GM18870 (cell line): Measurements from ENCODE around the gene PPP1R14C.
"Not testable (repeated sequence)": the region's sequence is repeated elsewhere in the genome, so short reads cannot be mapped to it uniquely, and the experiment has no call there.

Source experiments
- ATAC-seq: cut with Tn5 transposase; IDR thresholded peaks from one replicate; pipeline ENCODE4 v1.9.1; 2021; ENCODE audit warnings: moderate library complexity; ENCODE audit not compliant: unreplicated experiment

Gene PPP1R14C

DNA sequence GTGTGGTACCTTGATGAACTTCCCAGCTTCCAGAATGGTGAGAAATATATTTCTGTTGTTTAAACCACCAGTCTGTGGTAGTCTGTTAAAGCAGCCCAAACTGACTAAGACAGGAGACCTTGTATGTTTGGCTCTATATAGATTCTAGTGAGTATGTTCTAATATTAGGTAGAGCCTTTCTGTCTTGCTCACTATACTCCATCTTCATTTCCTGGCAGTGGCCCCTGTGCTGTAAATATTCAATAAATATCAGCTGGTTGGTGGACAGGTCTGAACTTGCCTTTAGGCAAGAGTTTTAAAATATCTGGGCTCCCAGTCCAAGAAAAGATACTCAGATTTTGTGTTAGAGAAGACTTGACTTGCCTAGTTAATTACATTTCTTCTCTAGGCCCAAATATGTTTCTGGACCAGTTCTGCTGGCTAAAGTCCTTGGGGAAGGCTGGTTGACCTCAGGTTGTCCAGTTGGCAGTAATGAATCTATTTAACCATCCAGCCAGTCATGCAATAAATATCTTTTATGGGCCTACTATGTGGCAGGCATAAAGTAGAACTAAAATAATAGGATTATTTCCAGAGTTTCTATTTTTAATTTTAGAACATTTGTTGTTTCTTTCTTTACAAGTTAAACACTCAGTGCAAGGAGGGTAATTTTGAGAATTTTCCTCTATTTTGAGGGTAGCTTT, 22.3 kb downstream of the PPP1R14C start:
- ATAC-seq, result no peak

DNA sequence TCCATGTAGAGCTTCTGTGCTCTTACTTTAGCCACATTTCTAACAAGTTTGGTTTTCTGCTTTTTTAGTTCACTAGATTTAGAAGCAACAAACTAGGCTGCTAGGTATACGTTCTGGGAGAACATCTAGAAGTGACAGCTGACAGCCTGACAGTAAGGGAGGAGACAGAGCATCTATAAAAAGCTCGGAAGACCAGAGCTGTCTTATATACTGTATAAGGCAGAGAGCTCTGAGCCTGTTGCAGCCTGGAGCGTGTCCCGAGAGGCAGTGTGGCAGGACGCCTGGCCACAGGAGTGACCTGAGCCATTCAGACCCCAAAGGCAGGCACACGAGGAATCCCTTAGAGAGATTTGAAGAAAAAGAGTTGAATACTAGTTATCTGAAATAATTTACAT, 24.6 kb downstream of the PPP1R14C start:
- ATAC-seq, result no peak

DNA sequence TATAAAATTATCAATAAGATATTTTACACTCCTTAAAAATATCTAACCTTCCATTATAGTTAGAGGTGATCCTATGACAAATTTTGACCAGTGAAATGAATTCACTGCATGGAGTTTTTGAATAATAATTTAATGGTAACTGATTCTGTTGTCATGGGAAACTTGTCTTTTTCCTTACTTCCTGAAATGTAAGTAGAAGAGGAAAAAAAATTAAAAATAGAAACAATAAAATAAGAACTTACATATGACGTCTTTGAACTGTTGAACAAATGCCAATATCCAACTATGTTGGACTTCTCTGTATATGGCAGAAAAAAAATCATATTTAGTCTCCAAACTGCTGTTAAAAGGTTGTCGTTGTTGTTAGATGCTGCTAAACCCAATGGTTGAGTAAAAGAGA, 26.3 kb downstream of the PPP1R14C start:
- no peak for ATAC-seq

DNA sequence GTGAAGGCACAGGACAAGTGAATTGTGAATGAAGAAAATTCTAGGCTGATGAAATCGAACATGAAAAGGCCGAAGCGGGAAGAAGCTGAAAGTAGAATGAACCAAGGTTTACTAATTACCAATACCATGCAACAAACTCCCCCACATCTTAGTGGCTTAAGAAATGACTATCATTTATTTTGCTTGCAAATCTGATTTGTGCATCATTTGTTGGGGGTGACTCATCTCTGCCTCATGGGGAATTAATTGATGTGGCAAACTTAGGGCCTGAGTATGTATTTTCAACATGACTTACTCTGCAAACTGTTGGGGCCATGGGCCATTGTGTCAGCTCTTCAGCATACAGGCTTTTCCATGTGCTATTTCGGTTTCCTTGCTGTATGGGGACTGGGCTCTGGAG, 26.8 kb downstream of the PPP1R14C start:
- no peak for ATAC-seq

DNA sequence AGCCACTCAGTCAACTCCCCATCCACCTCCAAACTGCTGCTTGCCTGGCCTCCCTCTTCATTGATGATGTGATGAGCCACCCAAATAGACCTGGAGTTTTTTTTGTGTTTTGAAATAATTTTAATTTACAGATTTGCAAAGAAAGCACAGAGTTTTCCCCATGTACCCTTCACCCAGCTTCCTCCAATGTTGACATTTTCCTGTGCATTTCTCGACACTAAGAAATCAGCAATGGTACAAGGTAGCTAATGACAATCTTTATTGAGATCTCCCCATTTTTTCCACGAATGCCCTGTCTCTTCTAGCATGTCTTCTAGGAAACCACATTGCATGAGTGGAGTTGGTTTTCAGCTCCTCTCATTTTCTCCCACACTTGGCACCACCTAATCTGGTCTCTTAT, 30.1 kb downstream of the PPP1R14C start:
- ATAC-seq, result no peak

DNA sequence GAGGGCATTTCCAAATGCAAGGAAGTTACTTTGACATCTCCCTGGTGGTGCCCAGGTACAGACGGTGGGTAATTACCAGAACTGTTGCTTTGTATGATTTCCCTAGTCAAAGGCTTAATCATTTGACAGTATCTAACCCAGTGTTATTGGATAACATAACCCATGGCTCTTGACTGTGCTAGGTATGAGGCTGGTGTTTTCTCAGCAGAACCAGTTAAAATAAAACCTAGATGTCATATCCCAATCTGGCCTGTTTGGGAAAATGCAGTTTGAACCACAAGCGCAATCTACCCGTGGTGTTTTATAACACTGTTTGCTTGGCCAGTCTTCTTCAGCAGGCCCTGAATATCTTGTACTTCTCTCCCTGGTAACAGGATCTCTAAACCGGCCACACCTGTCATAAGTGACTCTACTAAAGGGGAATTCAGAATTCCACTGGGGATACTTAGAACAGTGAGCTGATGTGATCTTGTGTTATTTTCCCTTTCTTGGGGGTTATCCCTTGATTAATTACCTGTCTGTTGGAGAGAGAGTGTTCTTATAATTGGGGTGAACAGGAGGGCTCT, 32.8 kb downstream of the PPP1R14C start:
- ATAC-seq, result no peak

DNA sequence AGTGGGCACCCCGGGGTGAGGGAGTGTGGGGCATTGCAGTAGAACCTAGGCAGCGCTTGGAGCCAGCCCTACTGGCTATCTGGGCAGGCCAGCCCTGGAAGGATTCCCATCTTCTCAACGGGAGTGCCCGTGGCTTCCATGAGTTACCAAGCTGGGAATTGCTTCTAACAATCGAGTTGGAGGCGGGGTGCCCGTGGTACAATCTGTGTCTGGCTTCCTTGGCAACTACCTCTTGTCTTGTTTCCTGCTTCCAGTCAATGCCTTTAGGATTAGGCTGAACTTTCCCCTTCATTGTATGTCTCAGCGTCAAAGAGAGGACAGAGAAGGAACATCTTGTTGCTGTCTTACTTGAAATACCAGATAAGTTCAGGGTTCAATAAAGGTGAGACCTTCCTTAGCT, 33.3 kb downstream of the PPP1R14C start:
- no peak for ATAC-seq

DNA sequence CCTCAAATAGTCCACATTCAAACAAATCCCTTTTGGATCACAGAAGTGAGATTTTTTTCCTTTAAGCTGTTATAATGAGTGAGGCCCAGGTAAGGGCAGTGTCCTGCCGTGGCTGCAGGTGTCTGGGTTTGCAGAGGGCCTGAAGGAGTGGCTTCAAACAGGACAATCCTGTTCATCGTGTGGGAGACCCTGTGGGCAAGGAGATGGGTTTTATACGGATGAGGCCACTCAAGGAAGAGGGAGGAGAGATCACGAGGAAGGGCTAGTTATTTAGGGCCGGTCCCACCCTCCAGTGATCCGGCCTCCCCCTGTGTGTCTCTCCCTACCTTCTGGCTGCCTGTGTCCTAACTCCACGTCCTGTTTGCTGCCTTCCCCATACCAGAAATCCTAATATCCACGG, 33.8 kb downstream of the PPP1R14C start:
- ATAC-seq, result no peak

DNA sequence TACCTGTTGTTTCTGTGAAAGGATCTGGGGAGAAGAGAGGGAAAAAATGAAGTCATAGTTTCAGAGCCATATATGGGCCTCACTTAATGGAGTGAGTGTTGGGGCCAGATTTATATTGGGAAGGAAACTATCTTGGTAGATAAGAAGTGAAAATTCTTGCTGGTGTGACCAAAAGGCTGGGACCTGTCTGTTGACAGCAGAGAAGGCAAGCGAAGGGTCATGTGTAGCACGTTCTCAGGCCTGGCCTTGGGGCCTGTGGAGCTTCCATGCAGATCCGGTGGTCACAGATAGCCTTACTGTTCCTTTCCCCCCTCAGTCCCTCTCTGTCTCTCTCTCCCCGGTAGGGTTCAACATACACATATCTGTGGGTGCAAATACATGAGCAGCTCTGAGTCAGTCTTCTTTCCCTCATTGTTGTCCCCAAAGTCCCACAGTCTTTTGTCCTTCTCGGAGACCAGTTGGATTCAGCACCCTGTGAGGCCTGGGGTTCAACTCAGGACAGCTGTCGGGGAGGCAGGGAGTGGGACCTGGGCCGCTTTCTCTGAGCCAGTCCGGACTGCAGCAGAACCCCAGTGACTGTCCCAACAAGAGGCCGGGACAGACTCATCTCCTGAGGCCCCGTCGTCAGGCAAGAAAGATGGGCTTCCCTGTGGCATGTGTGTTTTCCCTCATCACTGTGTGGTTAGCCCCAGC, 34.6 kb downstream of the PPP1R14C start:
- no peak for ATAC-seq

DNA sequence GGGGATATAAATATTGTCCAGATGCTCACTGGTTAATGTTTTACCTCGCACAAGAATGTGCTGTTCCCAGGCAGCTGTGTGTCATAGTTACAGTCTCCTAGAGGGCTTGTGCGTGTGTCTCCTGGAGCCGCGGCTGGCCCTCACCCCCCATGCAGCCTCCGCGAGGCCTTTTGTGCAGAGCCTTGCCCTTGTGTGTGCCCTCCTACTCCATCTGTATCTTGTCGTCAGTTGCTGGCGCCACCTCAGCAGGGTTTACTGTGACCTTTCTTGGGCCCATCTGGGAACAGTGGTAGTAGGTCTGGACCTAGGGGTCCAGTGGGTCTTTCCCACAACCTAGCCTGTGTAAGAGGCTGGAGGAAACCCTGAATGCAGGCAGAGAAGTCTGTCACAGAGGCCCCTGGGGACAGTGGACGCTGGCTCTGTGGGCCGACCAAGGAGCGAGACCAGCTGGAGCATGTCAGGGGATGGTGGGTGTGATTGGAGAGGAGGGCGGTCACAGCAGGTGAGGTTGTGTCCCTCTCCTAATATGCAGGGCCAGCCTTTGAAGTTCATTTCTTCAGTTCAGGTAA, 35.2 kb downstream of the PPP1R14C start:
- ATAC-seq, result no peak

DNA sequence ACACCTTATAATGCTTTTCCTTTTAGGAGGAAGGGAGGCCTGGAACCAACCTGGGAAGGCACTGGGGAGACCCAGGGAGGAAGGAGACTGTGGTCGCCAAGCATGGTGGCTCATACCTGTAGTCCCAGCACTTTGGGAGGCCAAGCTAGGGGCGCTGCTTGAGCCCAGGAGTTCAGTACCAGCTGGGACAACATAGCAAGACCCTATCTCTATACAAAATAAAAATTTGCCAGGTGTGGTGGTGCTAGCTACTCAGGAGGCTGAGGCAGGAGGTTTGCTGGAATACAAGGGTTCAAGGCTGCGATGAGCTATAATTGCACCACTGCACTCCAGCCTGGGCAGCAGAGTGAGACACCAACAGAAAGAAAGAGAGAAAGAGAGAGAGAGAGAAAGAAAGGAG, 36.2 kb downstream of the PPP1R14C start:
- ATAC-seq, result no peak

DNA sequence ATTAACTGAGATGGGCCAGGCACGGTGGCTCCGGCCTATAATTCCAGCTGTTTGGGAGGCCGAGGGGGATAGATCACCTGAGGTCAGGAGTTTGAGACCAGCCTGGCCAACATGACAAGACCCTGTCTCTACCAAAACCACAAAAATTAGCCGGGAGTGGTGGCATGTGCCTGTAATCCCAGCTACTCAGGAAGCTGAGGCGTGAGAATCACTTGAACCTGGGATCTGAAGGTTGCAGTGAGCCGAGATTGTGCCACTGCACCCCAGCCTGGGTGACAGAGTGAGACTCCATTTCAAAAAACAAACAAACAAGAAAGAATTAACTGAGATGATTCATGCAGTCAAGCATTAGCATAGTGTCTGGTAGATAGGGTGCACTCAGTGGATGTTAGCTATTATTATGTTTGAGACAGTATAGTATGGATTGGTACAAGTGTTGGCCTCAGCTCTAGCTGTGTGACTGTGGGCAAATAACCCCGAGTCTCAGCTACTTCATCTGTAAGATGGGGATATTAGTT, 37.1 kb downstream of the PPP1R14C start:
- not testable (repeated sequence) for ATAC-seq

DNA sequence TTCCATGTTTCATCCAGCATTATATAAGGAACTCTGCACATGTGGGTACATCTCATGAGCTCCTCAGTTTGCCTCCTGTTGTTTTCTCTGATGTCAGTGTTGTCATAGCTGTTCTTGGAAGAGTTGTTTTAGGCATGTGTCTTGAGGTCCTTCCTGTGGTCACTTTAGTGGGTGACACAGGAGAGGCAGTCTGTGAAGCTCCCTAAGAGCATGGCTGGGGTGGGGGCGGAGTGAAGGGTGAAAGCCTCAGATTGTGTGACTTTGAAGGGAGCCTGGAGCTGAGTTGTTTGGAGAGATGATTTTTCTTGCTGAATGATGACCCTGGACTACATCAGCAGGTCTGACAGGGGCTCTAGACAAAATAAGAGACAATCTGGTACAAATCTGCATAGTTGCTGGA, 37.7 kb downstream of the PPP1R14C start:
- no peak for ATAC-seq

DNA sequence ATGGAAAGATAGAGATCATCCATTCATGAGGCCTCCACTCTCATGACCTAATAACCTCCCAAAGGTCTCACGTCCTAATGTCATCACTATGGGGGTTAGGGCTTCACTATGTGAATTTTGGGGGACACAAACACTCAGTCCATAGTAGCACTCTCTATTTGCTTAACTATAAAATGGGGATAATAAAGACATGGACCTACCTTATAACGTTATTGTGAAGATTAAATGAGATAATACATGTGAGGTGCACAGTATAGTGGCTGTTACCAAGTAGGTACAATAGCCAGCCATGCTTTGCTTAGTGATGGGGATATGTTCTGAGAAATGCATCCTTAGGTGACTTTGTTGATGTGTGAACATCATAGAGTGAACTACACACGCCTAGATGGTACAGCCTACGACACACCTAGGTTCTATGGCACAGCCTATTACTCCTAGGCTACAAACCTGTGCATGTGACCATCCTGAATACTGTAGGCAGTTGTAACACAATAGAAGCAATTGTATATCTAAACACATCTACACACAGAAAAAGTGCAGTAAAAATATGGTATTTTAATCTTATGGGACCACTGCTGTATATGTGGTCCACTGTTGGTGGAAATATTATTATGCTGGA, 39.7 kb downstream of the PPP1R14C start:
- ATAC-seq, result no peak

DNA sequence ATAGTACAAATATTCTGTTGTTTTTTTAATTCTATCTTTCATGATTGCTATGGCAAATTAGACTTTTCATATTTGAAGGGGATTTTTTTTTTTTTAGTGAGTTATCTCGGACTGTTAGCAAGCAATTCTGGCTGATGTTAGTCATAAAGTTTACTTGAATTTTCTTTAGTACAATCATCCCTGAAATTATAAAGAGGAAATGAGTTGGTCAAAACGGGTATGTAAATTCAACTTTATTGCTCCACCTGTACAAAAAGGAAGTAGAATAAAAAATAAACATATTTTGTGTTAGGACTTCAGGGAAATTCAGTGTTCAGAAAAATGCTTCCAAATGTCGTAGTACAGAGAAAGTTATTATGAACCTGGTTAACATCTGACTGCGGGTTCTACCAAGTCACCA, 40.3 kb downstream of the PPP1R14C start:
- ATAC-seq, result no peak

DNA sequence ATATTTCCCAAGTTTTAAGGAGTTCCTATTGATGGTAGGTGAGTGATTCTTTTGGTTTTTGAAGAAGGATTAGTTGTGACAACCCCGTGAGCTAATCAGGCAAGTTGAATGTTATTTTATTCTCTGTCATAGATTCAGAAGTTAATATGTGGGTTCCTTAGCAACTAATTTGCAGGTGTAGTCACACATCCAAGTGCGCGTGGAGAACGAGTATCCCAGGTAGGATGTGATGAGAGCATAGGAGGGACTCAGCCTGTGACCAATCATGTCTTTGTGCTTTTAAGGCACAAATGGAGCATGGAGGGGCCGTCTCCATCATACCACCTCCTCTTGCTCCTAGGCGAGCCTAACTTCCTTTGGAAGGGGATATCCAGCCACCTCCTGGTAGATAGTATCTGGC, 41.1 kb downstream of the PPP1R14C start:
- ATAC-seq, result no peak

DNA sequence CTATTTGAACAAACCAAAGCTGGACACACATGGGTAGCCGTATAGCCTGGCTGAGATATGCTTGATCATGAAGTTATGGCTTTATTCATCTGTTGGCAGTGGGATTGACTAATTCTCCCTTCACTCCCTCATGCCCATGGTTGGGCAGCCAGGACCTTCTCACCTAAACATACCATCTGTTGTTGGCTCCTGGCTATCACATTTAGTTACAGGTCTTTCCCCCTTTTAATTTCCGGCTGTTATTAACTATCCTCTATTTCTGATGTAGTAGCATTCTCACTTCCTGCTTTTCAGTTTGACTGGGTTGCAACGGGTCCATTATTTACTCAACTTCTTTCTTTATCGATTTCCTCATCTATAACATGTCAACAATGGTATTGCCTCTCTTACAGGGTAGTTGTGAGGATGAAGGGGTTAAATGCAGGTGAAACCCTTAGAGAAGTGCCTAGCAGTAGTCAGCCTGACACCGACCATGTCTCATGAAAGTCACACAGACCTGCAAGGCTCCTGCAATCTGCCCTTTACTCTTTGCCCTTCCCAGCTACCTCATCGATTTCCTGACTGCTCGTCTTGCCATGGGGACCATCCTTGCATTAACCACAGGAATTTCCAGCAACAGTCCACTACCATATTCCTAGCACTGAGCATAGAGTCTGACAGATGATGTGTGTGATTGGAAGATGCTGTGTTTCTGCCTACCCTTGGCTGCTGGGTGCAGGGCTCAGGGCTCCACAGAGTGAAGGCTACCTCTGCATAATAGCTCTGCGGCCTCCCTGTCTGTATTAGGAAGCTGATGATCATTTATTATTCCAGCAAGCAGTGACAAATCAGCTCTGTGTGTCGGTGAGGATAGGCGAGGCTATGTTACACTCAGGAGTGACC, 42.2 kb downstream of the PPP1R14C start:
- ATAC-seq, result no peak

DNA sequence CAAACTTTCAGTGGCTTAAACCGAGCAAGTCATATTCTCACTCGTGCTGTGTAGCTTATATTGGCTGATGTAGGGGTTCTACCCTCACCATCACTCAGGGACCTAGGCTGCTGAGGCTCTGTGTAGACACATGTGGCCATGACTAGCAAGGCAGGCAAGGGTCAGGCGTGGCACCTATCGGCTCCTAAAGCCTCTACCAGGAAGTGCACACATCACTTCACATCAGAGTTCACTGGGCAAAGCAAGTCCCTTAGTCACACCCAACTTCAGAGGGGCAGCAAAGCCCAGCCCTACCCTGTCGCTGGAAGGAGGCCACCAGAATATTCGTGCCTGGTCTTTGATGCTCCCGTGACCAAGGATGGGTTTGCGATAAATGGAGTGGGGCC, 42.9 kb downstream of the PPP1R14C start:
- no peak for ATAC-seq

DNA sequence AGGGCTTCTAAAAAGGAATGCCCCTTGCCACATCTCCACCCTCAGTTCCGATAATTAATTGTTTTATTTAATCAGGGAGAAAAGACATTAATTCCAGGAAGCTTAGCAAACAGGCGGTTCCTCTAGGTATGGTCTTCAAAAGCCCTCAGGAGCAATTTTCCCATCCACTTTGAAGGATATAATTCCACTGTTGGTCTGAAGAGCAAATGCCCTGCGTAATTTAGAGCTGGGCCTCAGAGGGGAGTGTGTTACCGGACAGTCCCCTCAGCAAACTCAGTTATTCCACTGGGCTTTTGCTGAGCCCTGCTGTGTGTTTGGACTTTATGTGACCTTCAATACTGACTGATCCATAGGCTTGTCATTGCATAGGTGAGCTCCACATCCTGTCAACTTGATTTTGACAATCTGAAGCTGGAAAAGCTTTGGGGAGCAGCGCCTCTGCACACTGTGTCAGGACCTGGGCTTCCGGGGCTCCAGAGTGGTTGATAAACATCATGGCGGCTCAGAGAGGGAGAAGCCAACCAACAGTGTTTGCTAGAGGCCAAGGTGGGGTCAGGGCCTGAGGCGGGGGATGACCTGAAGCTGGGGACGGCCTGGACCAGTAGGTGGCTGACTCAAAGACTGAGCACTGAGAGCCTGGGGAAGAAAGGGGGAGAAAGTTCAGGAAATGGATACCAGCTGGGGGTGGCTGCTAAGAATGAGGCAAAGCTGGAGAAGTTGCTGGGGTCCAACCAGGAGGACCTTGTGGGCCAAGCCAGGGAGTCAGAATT, 43.5 kb downstream of the PPP1R14C start:
- ATAC-seq, result no peak

DNA sequence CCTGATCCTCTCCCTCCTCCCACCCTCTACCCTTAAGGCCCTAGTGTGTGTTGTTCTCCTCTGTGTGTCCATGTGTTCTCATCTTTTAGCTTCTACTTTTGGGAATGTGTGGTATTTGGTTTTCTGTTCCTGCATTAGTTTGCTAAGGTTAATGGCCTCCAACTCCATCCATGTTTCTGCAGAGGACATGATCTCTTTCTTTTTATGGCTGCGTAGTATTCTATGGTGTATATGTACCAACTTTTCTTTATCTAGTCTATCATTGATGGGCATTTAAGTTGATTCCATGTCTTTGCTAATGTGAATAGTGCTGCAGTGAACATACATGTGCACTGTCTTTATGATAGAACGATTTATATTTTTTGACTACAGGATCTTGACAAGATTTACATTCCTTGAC, 44.6 kb downstream of the PPP1R14C start:
- ATAC-seq, result not testable (repeated sequence)
